GM19023 (cell line): Measurements from ENCODE around the gene CAMTA1.
"Not testable (repeated sequence)": the region's sequence is repeated elsewhere in the genome, so short reads cannot be mapped to it uniquely, and the experiment has no call there.

Source experiments
- ATAC-seq: cut with Tn5 transposase; IDR thresholded peaks from one replicate; pipeline ENCODE4 v1.9.1; 2021; ENCODE audit warnings: mild to moderate bottlenecking, moderate library complexity; ENCODE audit not compliant: unreplicated experiment

Gene CAMTA1

GRCh38 chr1:6805004-6805416, 19.8 kb downstream of the CAMTA1 start:
- no peak for ATAC-seq

DNA sequence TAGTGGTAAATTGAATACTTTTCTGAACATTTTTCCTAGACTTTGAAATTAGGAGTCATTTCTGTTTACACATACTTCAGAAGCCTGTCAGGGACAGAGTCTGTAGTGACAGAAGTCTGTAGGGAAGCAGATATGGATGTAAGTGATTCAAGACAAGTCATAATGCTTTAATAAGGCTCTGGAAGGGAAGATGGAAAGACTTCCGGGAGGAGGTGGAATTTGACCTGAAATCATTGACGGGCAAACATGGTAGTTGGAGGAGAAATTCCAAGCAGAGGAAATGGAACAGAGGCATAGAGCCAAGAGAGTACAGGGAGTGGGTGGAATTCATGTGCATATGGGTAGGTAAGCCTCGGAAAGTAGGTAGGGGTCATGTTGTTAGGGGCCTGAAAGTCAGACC, 22.5 kb downstream of the CAMTA1 start:
- no peak for ATAC-seq

GRCh38 chr1:6809461-6809860, 24.2 kb downstream of the CAMTA1 start:
- no peak for ATAC-seq

DNA sequence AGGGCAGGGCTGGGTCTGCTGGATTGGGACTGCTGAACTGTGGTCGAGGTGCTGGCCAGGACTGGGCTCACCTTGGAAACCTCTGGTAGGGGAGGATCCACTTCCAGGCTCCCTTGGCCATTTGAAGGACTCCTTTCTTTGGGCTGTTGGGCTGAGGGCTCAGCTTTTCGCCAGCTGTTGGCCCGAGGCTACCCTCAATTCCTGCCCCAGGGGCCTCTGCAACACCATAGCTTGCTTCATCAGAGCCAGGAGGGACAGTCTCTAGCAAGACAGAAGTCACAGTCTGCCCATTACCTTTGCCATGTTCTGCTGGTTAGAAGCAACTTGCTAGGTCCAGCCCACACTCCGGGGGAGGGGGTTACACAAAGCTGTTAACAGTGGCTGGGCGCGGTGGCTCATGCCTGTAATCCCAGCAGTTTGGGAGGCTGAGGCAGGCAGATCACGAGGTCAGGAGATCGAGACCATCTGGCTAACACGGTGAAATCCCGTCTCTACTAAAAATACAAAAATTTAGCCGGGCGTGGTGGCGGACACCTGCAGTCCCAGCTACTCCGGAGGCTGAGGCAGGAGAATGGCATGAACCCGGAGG, 25.0 kb downstream of the CAMTA1 start:
- ATAC-seq: not testable (repeated sequence)

- ATAC-seq: no peak
These were observed 26.3 kb downstream of the CAMTA1 start for GRCh38 chr1:6811583-6811982.

DNA sequence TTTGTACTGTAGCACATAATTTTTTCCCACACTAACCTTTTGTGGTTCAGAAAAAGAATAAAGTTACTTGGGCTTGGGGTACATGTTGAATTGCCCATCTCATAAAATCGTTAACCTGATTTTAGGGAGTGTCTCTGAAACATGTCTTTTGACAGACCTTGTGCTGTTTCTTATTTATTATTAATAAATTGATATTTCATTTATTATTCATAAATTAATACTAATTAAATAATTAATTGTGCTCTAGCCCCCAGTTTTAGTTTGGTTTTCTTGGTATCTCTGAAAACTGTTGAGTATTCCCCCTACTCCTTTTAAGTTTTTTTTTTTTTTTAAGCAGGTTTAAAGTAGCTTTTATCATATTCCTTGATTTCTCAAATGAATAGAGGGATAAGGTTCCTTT, 27.9 kb downstream of the CAMTA1 start:
- ATAC-seq: no peak

DNA sequence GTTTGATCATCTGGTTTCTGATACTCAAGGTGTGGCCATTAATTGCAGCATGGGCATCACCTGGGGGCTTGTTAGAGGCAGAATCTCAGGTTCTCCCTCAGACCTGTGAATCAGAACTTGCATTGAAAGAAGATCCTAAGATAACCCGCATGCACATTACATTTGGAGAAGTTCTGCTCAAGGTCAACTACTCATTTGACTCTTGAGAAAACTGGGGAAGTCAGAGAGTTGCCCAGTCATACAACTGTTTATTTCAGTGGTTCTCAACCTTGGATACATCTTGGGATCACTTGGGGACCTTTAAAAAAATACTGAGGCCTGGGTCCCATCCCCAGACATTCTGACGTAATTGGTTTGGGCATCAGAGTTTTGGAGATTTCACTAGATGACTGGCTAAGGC, 30.5 kb downstream of the CAMTA1 start:
- no peak for ATAC-seq

GRCh38 chr1:6819246-6820040, 34.2 kb downstream of the CAMTA1 start:
- no peak for ATAC-seq

GRCh38 chr1:6820899-6821298, 35.6 kb downstream of the CAMTA1 start:
- ATAC-seq: no peak

- ATAC-seq: no peak
These were observed 37.5 kb downstream of the CAMTA1 start for GRCh38 chr1:6822530-6823359.

DNA sequence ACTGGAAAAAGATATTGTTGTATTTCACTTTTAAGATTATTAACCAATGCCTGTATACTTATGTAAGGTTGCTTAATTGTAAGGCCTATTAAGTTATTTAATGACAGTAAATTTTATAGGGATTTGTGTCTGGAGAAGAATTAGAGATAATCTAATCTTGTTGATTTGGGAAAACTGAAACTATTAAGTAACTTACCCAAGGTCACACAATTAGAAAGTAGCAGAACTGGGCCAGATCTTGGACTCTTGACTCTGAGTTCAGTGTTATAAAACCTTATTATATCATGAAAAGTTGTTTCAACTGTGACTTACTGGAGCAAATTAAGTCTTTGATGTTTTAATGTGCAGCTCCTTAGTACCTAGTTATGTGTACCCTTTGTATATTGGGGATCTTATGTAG, 38.5 kb downstream of the CAMTA1 start:
- ATAC-seq: no peak

GRCh38 chr1:6824665-6825368, 39.6 kb downstream of the CAMTA1 start:
- no peak for ATAC-seq

DNA sequence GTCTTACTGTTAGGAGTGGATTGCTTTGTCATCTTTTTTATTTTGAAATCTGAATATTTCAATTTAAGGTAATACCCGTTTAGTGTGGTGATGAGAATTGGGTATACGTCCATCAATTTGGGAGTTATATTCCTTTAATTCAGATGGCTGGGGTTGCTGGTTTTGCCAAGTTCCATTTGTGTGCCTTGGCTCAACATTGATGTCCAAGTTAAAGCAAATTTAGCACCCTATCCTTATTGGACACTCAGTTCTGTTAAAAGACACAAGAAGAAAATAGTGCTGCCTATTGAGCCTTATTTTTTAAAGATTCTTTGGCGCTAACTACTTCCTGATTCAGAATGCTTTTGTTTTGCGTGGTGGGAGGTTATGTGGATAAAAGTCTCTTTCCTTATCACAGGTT, 40.6 kb downstream of the CAMTA1 start:
- no peak for ATAC-seq

- ATAC-seq: no peak
These were observed 41.8 kb downstream of the CAMTA1 start for GRCh38 chr1:6827079-6827478.

- ATAC-seq: no peak
These were observed 42.4 kb downstream of the CAMTA1 start for GRCh38 chr1:6827630-6828165.

GRCh38 chr1:6831366-6831765, 46.1 kb downstream of the CAMTA1 start:
- no peak for ATAC-seq

DNA sequence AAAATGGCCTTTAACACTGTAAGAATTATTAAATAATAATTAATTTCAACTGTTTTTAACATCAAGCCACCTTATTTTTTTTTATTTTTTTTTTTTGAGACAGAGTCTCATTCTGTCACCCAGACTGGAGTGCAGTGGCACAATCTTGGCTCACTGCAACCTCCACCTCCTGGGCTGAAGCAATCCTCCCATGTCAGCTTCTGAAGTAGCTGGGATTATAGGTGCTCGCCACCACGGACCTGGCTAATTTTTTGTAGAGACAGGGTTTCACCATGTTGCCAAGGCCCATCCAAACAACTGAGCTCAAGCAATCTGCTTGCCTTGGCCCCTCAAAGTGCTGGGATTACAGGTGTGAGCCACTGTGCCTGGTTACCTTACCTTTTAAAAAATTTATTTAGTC, 46.8 kb downstream of the CAMTA1 start:
- not testable (repeated sequence) for ATAC-seq

- ATAC-seq: no peak
These were observed 47.4 kb downstream of the CAMTA1 start for GRCh38 chr1:6832531-6833188.

DNA sequence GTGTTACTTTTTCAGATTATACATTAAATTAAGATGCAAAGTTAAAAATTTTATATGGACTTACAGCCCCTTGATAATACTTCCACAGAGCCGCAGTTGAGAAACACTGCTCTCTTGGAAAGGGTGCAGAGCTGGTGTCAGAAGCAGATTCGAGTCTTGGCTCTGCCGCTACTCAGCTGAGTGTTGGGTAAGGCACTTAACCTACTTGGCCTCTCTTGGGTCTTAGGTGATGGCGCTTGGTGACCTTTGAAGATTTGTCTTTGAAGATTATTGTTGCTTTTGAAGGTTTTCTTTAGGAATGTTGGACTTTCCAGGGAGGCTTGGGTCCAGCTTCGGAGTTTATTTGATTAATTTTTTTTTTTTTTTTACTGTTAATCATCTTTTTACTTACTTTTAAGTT, 48.5 kb downstream of the CAMTA1 start:
- no peak for ATAC-seq

DNA sequence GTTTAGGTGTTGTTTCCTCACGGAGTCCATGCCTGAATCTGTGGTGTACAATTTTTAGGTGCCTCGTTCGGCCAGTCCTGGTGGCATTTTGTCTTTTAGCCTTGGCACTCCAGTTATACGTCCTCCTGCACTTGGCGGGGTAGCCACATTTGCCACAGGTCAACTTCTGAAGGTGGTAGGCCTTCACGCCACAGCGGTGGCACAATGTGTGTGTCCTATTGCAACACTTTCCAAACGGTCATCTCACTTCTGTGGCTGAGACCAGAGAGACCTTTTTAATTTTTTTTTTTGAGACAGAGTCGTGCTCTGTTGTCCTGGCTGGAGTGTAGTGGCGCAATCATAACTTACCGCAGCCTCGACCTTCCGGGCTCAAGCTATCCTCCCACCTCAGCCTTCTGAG, 49.1 kb downstream of the CAMTA1 start:
- ATAC-seq: no peak
